ENCODE measurements around the gene DHFR.

DNA sequence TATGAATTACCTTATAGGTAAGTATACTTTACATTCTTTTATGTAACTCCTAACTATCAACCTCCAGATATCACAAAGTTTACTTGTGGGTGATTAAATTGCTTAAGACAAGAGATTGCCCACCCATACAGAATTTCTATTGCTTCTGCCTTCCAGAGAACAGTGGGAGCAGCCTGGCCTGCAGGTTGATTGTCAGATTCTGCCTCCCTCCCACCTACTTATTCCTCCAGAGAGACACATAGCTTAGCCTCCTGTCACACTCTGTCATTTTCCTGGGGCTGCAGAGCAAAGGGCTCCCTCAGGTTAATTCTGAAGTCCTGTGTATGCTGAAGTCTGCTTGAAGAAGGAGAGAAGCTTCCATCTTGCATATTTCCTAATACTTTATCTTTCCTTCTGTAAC is 48.5 kb upstream of the DHFR start:
- no peak for TF ChIP-seq MED1 (CRISPR knock-in tag; IDR thresholded peaks at IDR 0.05; ENCODE audit: borderline replicate concordance)
- no peak for TF ChIP-seq GATAD2A (IDR thresholded peaks at IDR 0.05)
- TF ChIP-seq, protein P1, sequence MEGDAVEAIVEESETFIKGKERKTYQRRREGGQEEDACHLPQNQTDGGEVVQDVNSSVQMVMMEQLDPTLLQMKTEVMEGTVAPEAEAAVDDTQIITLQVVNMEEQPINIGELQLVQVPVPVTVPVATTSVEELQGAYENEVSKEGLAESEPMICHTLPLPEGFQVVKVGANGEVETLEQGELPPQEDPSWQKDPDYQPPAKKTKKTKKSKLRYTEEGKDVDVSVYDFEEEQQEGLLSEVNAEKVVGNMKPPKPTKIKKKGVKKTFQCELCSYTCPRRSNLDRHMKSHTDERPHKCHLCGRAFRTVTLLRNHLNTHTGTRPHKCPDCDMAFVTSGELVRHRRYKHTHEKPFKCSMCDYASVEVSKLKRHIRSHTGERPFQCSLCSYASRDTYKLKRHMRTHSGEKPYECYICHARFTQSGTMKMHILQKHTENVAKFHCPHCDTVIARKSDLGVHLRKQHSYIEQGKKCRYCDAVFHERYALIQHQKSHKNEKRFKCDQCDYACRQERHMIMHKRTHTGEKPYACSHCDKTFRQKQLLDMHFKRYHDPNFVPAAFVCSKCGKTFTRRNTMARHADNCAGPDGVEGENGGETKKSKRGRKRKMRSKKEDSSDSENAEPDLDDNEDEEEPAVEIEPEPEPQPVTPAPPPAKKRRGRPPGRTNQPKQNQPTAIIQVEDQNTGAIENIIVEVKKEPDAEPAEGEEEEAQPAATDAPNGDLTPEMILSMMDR (IDR thresholded peaks at IDR 0.05 in 2 of 3, conservative IDR thresholded peaks at IDR 0.05 in 1 of 3; ENCODE audit: insufficient read depth in 2 of 3, low read depth in 1 of 3, low read length in 3 of 3): no peak
- no peak for TF ChIP-seq ZNF274 (IDR thresholded peaks at IDR 0.05; ENCODE audit: borderline replicate concordance, low read depth, low read length)
- TF ChIP-seq KLF6 (CRISPR knock-in tag; IDR thresholded peaks at IDR 0.05; ENCODE audit: borderline replicate concordance): no peak
